ENCODE measurements around the gene CCDC71L.

GRCh38 chr7:106653488-106653887, 7.5 kb downstream of the CCDC71L start:
- no peak for TF ChIP-seq CTCF (conservative IDR thresholded peaks at IDR 0.05; ENCODE audit: low read depth, low read length)
- TF ChIP-seq MXI1 (IDR thresholded peaks at IDR 0.05; ENCODE audit: borderline replicate concordance, low read depth, low read length), result no peak
- TF ChIP-seq POLR2A (IDR thresholded peaks at IDR 0.05; ENCODE audit: low read depth, low read length), result no peak
- no peak for TF ChIP-seq FOS (IDR thresholded peaks at IDR 0.05; ENCODE audit: low read depth, low read length)
- no peak for TF ChIP-seq RFX5 (IDR thresholded peaks at IDR 0.05; ENCODE audit: low read depth, low read length)
- TF ChIP-seq RAD21 (IDR thresholded peaks at IDR 0.05; ENCODE audit: low read length), result no peak
- TF ChIP-seq RCOR1 (IDR thresholded peaks at IDR 0.05; ENCODE audit: insufficient replicate concordance, low read length), result no peak
- TF ChIP-seq MAFK (IDR thresholded peaks at IDR 0.05; ENCODE audit: low read depth, low read length), result no peak
- TF ChIP-seq CEBPB (IDR thresholded peaks at IDR 0.05; ENCODE audit: low read depth, low read length), result no peak
- no peak for TF ChIP-seq SMC3 (IDR thresholded peaks at IDR 0.05; ENCODE audit: low read depth, low read length)
- TF ChIP-seq CHD1 (IDR thresholded peaks at IDR 0.05; ENCODE audit: low read depth, low read length), result no peak
- TF ChIP-seq USF2 (IDR thresholded peaks at IDR 0.05; ENCODE audit: low read depth, low read length), result no peak

Measured in IMR-90 (cell line).